HEK293 (cell line): ENCODE measurements around the gene GALNT16.

Experiments
- CTCF ChIA-PET: fragments of 350-600 bp; formaldehyde crosslinking; extraction: SDS; loops from one replicate; lab custom pipeline; 2021; ENCODE audit warnings: antibody characterized with exemption; lab: Yijun Ruan, JAX
- POLR2A ChIA-PET: fragments of 300-600 bp; formaldehyde crosslinking; extraction: SDS; loops from one replicate; lab custom pipeline; 2020; ENCODE audit warnings: antibody characterized with exemption, inconsistent platforms; lab: Yijun Ruan, JAX
- H3K27ac ChIP-seq: fragments of 200-500 bp; sonication (Bioruptor generic); 2 replicates; pipeline ENCODE4 v1.5.1; 2014; ENCODE audit warnings: low read depth, low read length, control low read depth, inconsistent platforms; ENCODE audit errors: extremely low read depth
- H3K36me3 ChIP-seq, 2 experiments: fragments of 200-500 bp in 1 of 2; sonication (Bioruptor generic) in 1 of 2; 1 replicate in 1 of 2; 2 replicates in 1 of 2; pipeline ENCODE4 v1.5.1; 2014 to 2017; ENCODE audit warnings: inconsistent platforms in 2 of 2, low read length in 2 of 2; ENCODE audit not compliant: control insufficient read depth in 2 of 2, insufficient read depth in 1 of 2
- H3K4me1 ChIP-seq: fragments of 200-500 bp; sonication (Bioruptor generic); 2 replicates; pipeline ENCODE4 v1.5.1; 2014; ENCODE audit warnings: mild to moderate bottlenecking, low read length, inconsistent platforms; ENCODE audit not compliant: control insufficient read depth, insufficient read depth
- H3K4me3 ChIP-seq: 2 replicates; pipeline ENCODE4 v1.5.1; 2011; ENCODE audit warnings: low read depth, mild to moderate bottlenecking, control low read depth, low read length, moderate library complexity
- H3K9me3 ChIP-seq: fragments of 200-500 bp; sonication (Bioruptor generic); 2 replicates; pipeline ENCODE4 v1.5.1; 2014; ENCODE audit warnings: low read depth, low read length, inconsistent platforms; ENCODE audit not compliant: control insufficient read depth, insufficient read depth
- KLF16 ChIP-seq: fragments of 450-650 bp; formaldehyde crosslinking; IDR thresholded peaks from 2 replicates; pipeline ENCODE4 v1.5.1; 2017; ENCODE audit warnings: missing biosample characterization, missing genetic modification characterization
- PRDM10 ChIP-seq: fragments of 450-650 bp; formaldehyde crosslinking; IDR thresholded peaks from 2 replicates; pipeline ENCODE4 v1.5.1; 2016; ENCODE audit warnings: missing biosample characterization, missing genetic modification characterization
- PRDM4 ChIP-seq: fragments of 450-650 bp; formaldehyde crosslinking; IDR thresholded peaks from 2 replicates; pipeline ENCODE4 v1.5.1; 2017; ENCODE audit warnings: missing biosample characterization, missing genetic modification characterization
- WT1 ChIP-seq: fragments of 450-650 bp; formaldehyde crosslinking; IDR thresholded peaks from 2 replicates; pipeline ENCODE4 v1.5.1; 2016; ENCODE audit warnings: missing biosample characterization, missing genetic modification characterization
- ZNF112 ChIP-seq: fragments of 450-650 bp; formaldehyde crosslinking; IDR thresholded peaks from 2 replicates; pipeline ENCODE4 v1.5.0; 2017; ENCODE audit warnings: missing biosample characterization, missing genetic modification characterization
- ZNF174 ChIP-seq: fragments of 450-650 bp; formaldehyde crosslinking; IDR thresholded peaks from 2 replicates; pipeline ENCODE4 v1.5.0; 2017; ENCODE audit warnings: missing biosample characterization, mild to moderate bottlenecking, missing genetic modification characterization
- ZNF211 ChIP-seq: fragments of 450-650 bp; formaldehyde crosslinking; IDR thresholded peaks from 2 replicates; pipeline ENCODE4 v1.5.1; 2016; ENCODE audit warnings: low read depth, missing biosample characterization, missing genetic modification characterization
- ZNF311 ChIP-seq: fragments of 450-650 bp; formaldehyde crosslinking; IDR thresholded peaks from 2 replicates; pipeline ENCODE4 v1.5.1; 2017; ENCODE audit warnings: missing biosample characterization, missing genetic modification characterization, borderline replicate concordance
- ZNF48 ChIP-seq: fragments of 450-650 bp; formaldehyde crosslinking; IDR thresholded peaks from 2 replicates; pipeline ENCODE4 v1.5.1; 2016; ENCODE audit warnings: missing biosample characterization, missing genetic modification characterization
- ZNF518A ChIP-seq: fragments of 450-650 bp; formaldehyde crosslinking; conservative IDR thresholded peaks from 2 replicates; pipeline ENCODE4 v1.5.1; 2016; ENCODE audit warnings: low read depth, missing biosample characterization, missing genetic modification characterization
- ZNF660 ChIP-seq: fragments of 450-650 bp; IDR thresholded peaks from 2 replicates; pipeline ENCODE4 v1.5.1; 2018; ENCODE audit warnings: missing biosample characterization, mild to moderate bottlenecking, missing genetic modification characterization
- ZSCAN18 ChIP-seq: fragments of 450-650 bp; formaldehyde crosslinking; IDR thresholded peaks from 2 replicates; pipeline ENCODE4 v1.5.1; 2016; ENCODE audit warnings: missing biosample characterization, missing genetic modification characterization
- ZSCAN5A ChIP-seq: fragments of 450-650 bp; formaldehyde crosslinking; IDR thresholded peaks from 2 replicates; pipeline ENCODE4 v1.5.1; 2016; ENCODE audit warnings: missing biosample characterization, missing genetic modification characterization

GALNT16 gene

GRCh38 chr14:69320581-69321365 is 60.8 kb downstream of the GALNT16 start:
- Histone ChIP-seq H3K4me1 (no peaks in the 10 kb centered on the region), H3K9me3 (no peaks in the 10 kb centered on the region), H3K27ac (no peak overlapping the region), H3K4me3 (no peak overlapping the region), H3K36me3 (peaks cover 0 to 2% of the 10 kb centered on the region in 2 experiments; a peak in 1 of 3 replicates)
- CTCF ChIA-PET: no interaction called here
- no peak for TF ChIP-seq WT1 (tag by site-specific recombination)
- TF ChIP-seq ZSCAN18 (tag by site-specific recombination): no peak
- no peak for TF ChIP-seq PRDM4 (tag by site-specific recombination)
- no peak for TF ChIP-seq KLF16 (tag by site-specific recombination)
- no peak for TF ChIP-seq ZNF48 (tag by site-specific recombination)
- TF ChIP-seq ZNF174 (tag by site-specific recombination): no peak
- no peak for TF ChIP-seq ZSCAN5A (tag by site-specific recombination)
- no peak for TF ChIP-seq PRDM10 (tag by site-specific recombination)
- POLR2A ChIA-PET: no interaction called here

GRCh38 chr14:69321601-69322330 is 61.8 kb downstream of the GALNT16 start:
- POLR2A ChIA-PET: no interaction called here
- Histone ChIP-seq H3K36me3 (peaks cover 0 to 9% of the 10 kb centered on the region in 2 experiments; a peak in 1 of 3 replicates), H3K27ac (no peak overlapping the region), H3K4me3 (no peak overlapping the region), H3K4me1 (no peaks in the 10 kb centered on the region), H3K9me3 (no peaks in the 10 kb centered on the region)
- no peak for TF ChIP-seq ZNF311 (tag by site-specific recombination)
- TF ChIP-seq ZNF518A (tag by site-specific recombination): no peak
- TF ChIP-seq ZNF211 (tag by site-specific recombination): no peak
- no peak for TF ChIP-seq ZNF660
- TF ChIP-seq ZNF112 (tag by site-specific recombination): no peak
- CTCF ChIA-PET: no interaction called here
